Measurements from ENCODE around the gene ZNF430. TPM values are rescaled to one million over a fixed set of nuclear protein-coding genes. Genes with fewer than 3 reads are reported as not detected.

The ZNF430 gene
- total and polyA plus RNA-seq, 2 experiments from 2014 or later: 9.1 to 11.8 TPM

- no peaks in the 10 kb centered on the region for H3K9me3 ChIP-seq (ENCODE audit: low read depth)
- H3K36me3 ChIP-seq (ENCODE audit: low read depth): no peaks in the 10 kb centered on the region
- peaks cover 18% of the 10 kb centered on the region for H3K4me1 ChIP-seq (ENCODE audit: insufficient read depth)
- TF ChIP-seq EZH2phosphoT487 (IDR thresholded peaks at IDR 0.05; ENCODE audit: insufficient read depth, low read depth) (no peak), EZH2 (IDR thresholded peaks at IDR 0.05; ENCODE audit: insufficient read depth, poor library complexity, severe bottlenecking) (no peak)
- no peak overlapping the region for H2AFZ ChIP-seq
- H3K4me2 ChIP-seq (ENCODE audit: unreplicated experiment): peak overlapping the region; percentile 11
- H4K20me1 ChIP-seq (ENCODE audit: insufficient read depth): no peaks in the 10 kb centered on the region
- peaks cover 6% of the 10 kb centered on the region; the same call in 1 of the 2 replicates for H3F3A ChIP-seq (ENCODE audit: insufficient read depth)
- peak; percentile 83 for DNase-seq
- H3K4me3 ChIP-seq: no peak overlapping the region
- no peaks in the 10 kb centered on the region for H3K9me2 ChIP-seq (ENCODE audit: insufficient read depth)
- H3K9ac ChIP-seq: peak overlapping the region; percentile 10; the same call in 1 of the 2 replicates
- H3K27me3 ChIP-seq (replicated peaks; ENCODE audit: insufficient read depth): no peaks in the 10 kb centered on the region
- in situ Hi-C loops (cut with MboI): no loop called here
- peaks cover 14% of the 10 kb centered on the region; the same call in 1 of the 2 replicates for H3K79me2 ChIP-seq (ENCODE audit: insufficient read depth)
- 69% methylated on average over 1 of the region's 1 CpG for WGBS, 2 experiments (ENCODE audit: low coverage in 1 of 2, low lambda C conversion rate in 2 of 2, missing lambda C conversion rate in 2 of 2)
- peak overlapping the region; percentile 10 for H3K27ac ChIP-seq
These were observed 63.9 kb downstream of the ZNF430 start for GRCh38 chr19:21084343-21084742.

- TF ChIP-seq EZH2 (IDR thresholded peaks at IDR 0.05; ENCODE audit: insufficient read depth, poor library complexity, severe bottlenecking) (no peak), EZH2phosphoT487 (IDR thresholded peaks at IDR 0.05; ENCODE audit: insufficient read depth, low read depth) (no peak)
- DNase-seq: no peak
- H3K9me3 ChIP-seq (ENCODE audit: low read depth): no peaks in the 10 kb centered on the region
- no peaks in the 10 kb centered on the region for H3K27me3 ChIP-seq (replicated peaks; ENCODE audit: insufficient read depth)
- H3K36me3 ChIP-seq (ENCODE audit: low read depth): no peaks in the 10 kb centered on the region
- peaks cover 37% of the 10 kb centered on the region for H3K4me1 ChIP-seq (ENCODE audit: insufficient read depth)
- H3K27ac ChIP-seq: no peak overlapping the region
- no peaks in the 10 kb centered on the region for H3K9me2 ChIP-seq (ENCODE audit: insufficient read depth)
- no peaks in the 10 kb centered on the region for H4K20me1 ChIP-seq (ENCODE audit: insufficient read depth)
- H3K4me2 ChIP-seq (ENCODE audit: unreplicated experiment): no peak overlapping the region
- peaks cover 14% of the 10 kb centered on the region; the same call in 1 of the 2 replicates for H3K79me2 ChIP-seq (ENCODE audit: insufficient read depth)
- peaks cover 25% of the 10 kb centered on the region for H3F3A ChIP-seq (ENCODE audit: insufficient read depth)
- WGBS, 2 experiments (ENCODE audit: low coverage in 1 of 2, low lambda C conversion rate in 2 of 2, missing lambda C conversion rate in 2 of 2): 93 to 94% methylated on average over 3 of the region's 3 CpGs
- H3K4me3 ChIP-seq: no peak overlapping the region
- no peak overlapping the region for H3K9ac ChIP-seq
- in situ Hi-C loops (cut with MboI): no loop called here
- no peak overlapping the region for H2AFZ ChIP-seq
These were observed 67.4 kb downstream of the ZNF430 start for GRCh38 chr19:21087871-21088270.

DNA sequence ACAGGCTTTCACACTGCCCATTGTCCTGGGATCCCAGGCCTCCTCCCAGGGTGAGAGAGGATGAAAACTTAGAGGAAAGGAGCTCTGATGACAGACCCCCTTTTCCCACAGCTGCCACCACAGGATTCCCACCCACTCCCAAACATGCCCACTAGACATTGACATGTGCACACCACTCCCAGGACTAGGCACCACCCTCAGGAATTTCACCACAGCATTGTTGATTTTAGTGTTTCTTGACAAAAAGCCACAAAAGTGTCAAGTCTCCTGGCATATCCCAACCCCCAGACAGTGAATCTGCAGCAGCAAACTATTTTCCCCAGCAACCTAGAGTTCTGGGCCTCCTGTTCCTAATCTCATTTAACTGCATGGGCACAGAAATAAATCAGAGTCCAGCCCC, 71.7 kb downstream of the ZNF430 start:
- Histone ChIP-seq H3K9me3 (ENCODE audit: low read depth) (no peaks in the 10 kb centered on the region), H2AFZ (peak overlapping the region; percentile 52; the same call in 1 of the 2 replicates), H3K9ac (peak overlapping the region; percentile 51; the same call in 1 of the 2 replicates), H3K27me3 (replicated peaks; ENCODE audit: insufficient read depth) (no peaks in the 10 kb centered on the region), H3K4me2 (ENCODE audit: unreplicated experiment) (peak overlapping the region; percentile 56), H3K9me2 (ENCODE audit: insufficient read depth) (no peaks in the 10 kb centered on the region), H3K36me3 (ENCODE audit: low read depth) (no peaks in the 10 kb centered on the region), H3K27ac (peak overlapping the region; percentile 77), H3K4me1 (ENCODE audit: insufficient read depth) (peaks cover 19% of the 10 kb centered on the region), H3K79me2 (ENCODE audit: insufficient read depth) (no peaks in the 10 kb centered on the region), H3K4me3 (no peak overlapping the region), H3F3A (ENCODE audit: insufficient read depth) (peaks cover 19% of the 10 kb centered on the region; the same call in 1 of the 2 replicates), H4K20me1 (ENCODE audit: insufficient read depth) (no peaks in the 10 kb centered on the region)
- in situ Hi-C loops (cut with MboI): no loop called here
- peak; percentile 18 for DNase-seq
- no peak for TF ChIP-seq EZH2phosphoT487 (IDR thresholded peaks at IDR 0.05; ENCODE audit: insufficient read depth, low read depth)

GRCh38 chr19:21094347-21095025, 74.0 kb downstream of the ZNF430 start:
- Histone ChIP-seq H3K79me2 (ENCODE audit: insufficient read depth) (no peaks in the 10 kb centered on the region), H3K9me2 (ENCODE audit: insufficient read depth) (no peaks in the 10 kb centered on the region), H3K4me2 (ENCODE audit: unreplicated experiment) (no peak overlapping the region), H3K4me3 (no peak overlapping the region), H3K9me3 (ENCODE audit: low read depth) (no peaks in the 10 kb centered on the region), H3K27ac (no peak overlapping the region), H3F3A (ENCODE audit: insufficient read depth) (peaks cover 19% of the 10 kb centered on the region; the same call in 1 of the 2 replicates), H3K36me3 (ENCODE audit: low read depth) (no peaks in the 10 kb centered on the region), H2AFZ (no peak overlapping the region), H3K4me1 (ENCODE audit: insufficient read depth) (peaks cover 19% of the 10 kb centered on the region), H3K27me3 (replicated peaks; ENCODE audit: insufficient read depth) (no peaks in the 10 kb centered on the region), H4K20me1 (ENCODE audit: insufficient read depth) (no peaks in the 10 kb centered on the region), H3K9ac (no peak overlapping the region)
- TF ChIP-seq EZH2phosphoT487 (IDR thresholded peaks at IDR 0.05; ENCODE audit: insufficient read depth, low read depth) (no peak), EZH2 (IDR thresholded peaks at IDR 0.05; ENCODE audit: insufficient read depth, poor library complexity, severe bottlenecking) (no peak)
- in situ Hi-C loops (cut with MboI): no loop called here
- WGBS, 2 experiments (ENCODE audit: low coverage in 1 of 2, low lambda C conversion rate in 2 of 2, missing lambda C conversion rate in 2 of 2): 81 to 95% methylated on average over 1 of the region's 1 CpG
- no peak for DNase-seq

All from GM23248 (cell line).